K562 (cell line): Measurements from ENCODE around the gene PPP2R3B. TPM values are rescaled to one million over a fixed set of nuclear protein-coding genes. Genes with fewer than 3 reads are reported as not detected.

Experiments
- ATAC-seq: fragments of 200-7000 bp; cut with Tn5 transposase; 3 replicates; pipeline ENCODE4 v1.9.1; 2020; ENCODE audit warnings: moderate library complexity
- BruUV-seq: library from RNA; stranded (reverse); fragments of 400-500 nt; replicated peaks from 2 replicates; lab custom pipeline; 2021; lab: Mats Ljungman, UMichigan
- CTCF ChIA-PET: fragments of 300-600 bp; formaldehyde crosslinking; extraction: SDS; loops from one replicate; lab custom pipeline; 2021; ENCODE audit warnings: low intra/inter-chr PET ratio; lab: Yijun Ruan, JAX
- POLR2A ChIA-PET: fragments of 300-600, 350-650 bp; sonication (Branson Sonifier 250); formaldehyde crosslinking; extraction: SDS; loops from one replicate; lab custom pipeline; 2021; ENCODE audit warnings: antibody characterized with exemption, inconsistent platforms; lab: Yijun Ruan, JAX
- DNase-seq, 4 experiments: peaks; one replicate each; pipeline versions ENCODE4 v3.0.0 to v3.0.0-alpha.2; 2011 to 2018; ENCODE audit warnings: low spot score in 3 of 4, mixed read lengths in 3 of 4; ENCODE audit errors: extremely low read depth in 1 of 4
- FAIRE-seq: peaks from 2 replicates; lab custom pipeline; 2011; peaks lifted over from hg19 to GRCh38; lab: Jason Lieb, UNC
- H2AFZ ChIP-seq: 2 replicates; pipeline ENCODE4 v1.6.0; 2011; ENCODE audit warnings: low read depth, low read length, control low read depth, inconsistent platforms
- H3K27ac ChIP-seq: fragments of 200-600 bp; 3 replicates; pipeline ENCODE4 v1.8.0; 2011; ENCODE audit warnings: low read depth, mild to moderate bottlenecking, control low read depth, inconsistent platforms, low read length, moderate library complexity, mixed read lengths; ENCODE audit errors: extremely low read depth
- H3K27me3 ChIP-seq, 2 experiments: fragments of 300-600 bp in 1 of 2; 2 replicates in 1 of 2; 3 replicates in 1 of 2; pipeline versions ENCODE4 v1.6.0 to v1.8.0; 2011; ENCODE audit warnings: inconsistent platforms in 2 of 2, low read length in 2 of 2, mild to moderate bottlenecking in 1 of 2, mixed read lengths in 1 of 2, moderate library complexity in 1 of 2; ENCODE audit not compliant: control insufficient read depth in 2 of 2, insufficient read depth in 2 of 2
- H3K36me3 ChIP-seq: fragments of 300-600 bp; 3 replicates; pipeline ENCODE4 v1.8.0; 2011; ENCODE audit warnings: mild to moderate bottlenecking, low read length, inconsistent platforms; ENCODE audit not compliant: control insufficient read depth, insufficient read depth
- H3K4me1 ChIP-seq, 2 experiments: fragments of 200-600 bp in 1 of 2; replicated peaks in 1 of 2; 2 replicates in 1 of 2; 3 replicates in 1 of 2; pipeline versions ENCODE4 v1.5.1 to v1.8.0; 2011; ENCODE audit warnings: inconsistent platforms in 2 of 2, low read length in 2 of 2, mild to moderate bottlenecking in 1 of 2, mixed read lengths in 1 of 2, moderate library complexity in 1 of 2; ENCODE audit not compliant: control insufficient read depth in 2 of 2, insufficient read depth in 2 of 2
- H3K4me2 ChIP-seq: 2 replicates; pipeline ENCODE4 v1.6.1; 2011; ENCODE audit warnings: low read length, control low read depth, inconsistent platforms, mixed read lengths; ENCODE audit not compliant: insufficient read depth
- H3K4me3 ChIP-seq: fragments of 200-600 bp; sonication (generic), shearing (Covaris generic); 2 replicates; pipeline ENCODE4 v1.5.1; 2016; ENCODE audit warnings: control low read depth, inconsistent platforms
- H3K79me2 ChIP-seq: fragments of 200-600 bp; 3 replicates; pipeline ENCODE4 v1.8.0; 2011; ENCODE audit warnings: low read length, inconsistent platforms; ENCODE audit not compliant: control insufficient read depth, insufficient read depth
- H3K9ac ChIP-seq, 2 experiments: 2 replicates each; pipeline versions ENCODE4 v1.6.0 to v1.6.1; 2011; ENCODE audit warnings: low read depth in 2 of 2, low read length in 2 of 2, control low read depth in 1 of 2, inconsistent platforms in 1 of 2, mild to moderate bottlenecking in 1 of 2, mixed read lengths in 1 of 2; ENCODE audit not compliant: insufficient read depth in 1 of 2
- H3K9me1 ChIP-seq: one replicate; pipeline ENCODE4 v1.6.0; 2011; ENCODE audit warnings: inconsistent platforms, mild to moderate bottlenecking, low read length, moderate library complexity; ENCODE audit not compliant: control insufficient read depth, insufficient read depth
- H3K9me3 ChIP-seq: replicated peaks from 2 replicates; pipeline ENCODE4 v1.5.1; 2011; ENCODE audit warnings: low read depth, low read length, inconsistent platforms; ENCODE audit not compliant: control insufficient read depth, insufficient read depth
- H4K20me1 ChIP-seq: replicated peaks from 2 replicates; pipeline ENCODE4 v1.6.1; 2011; ENCODE audit warnings: low read length, inconsistent platforms, mixed read lengths; ENCODE audit not compliant: control insufficient read depth, insufficient read depth
- E2F4 ChIP-seq: sonication (generic); formaldehyde crosslinking; IDR thresholded peaks from 2 replicates; pipeline ENCODE4 v1.8.0; 2022; ENCODE audit warnings: mild to moderate bottlenecking, low read depth, missing genetic modification reagents
- GTF2A2 ChIP-seq: IDR thresholded peaks from 2 replicates; pipeline ENCODE4 v1.6.1; 2016; ENCODE audit warnings: mild to moderate bottlenecking, missing genetic modification characterization, missing compliant biosample characterization
- HNRNPUL1 ChIP-seq: fragments of 200-400 bp; formaldehyde crosslinking; IDR thresholded peaks from 2 replicates; pipeline ENCODE4 v1.6.1; 2017; ENCODE audit warnings: low read length
- POLR2A ChIP-seq: fragments of 450-650 bp; conservative IDR thresholded peaks from 2 replicates; pipeline ENCODE4 v1.6.1; 2016
- SREBF2 ChIP-seq: sonication (generic); formaldehyde crosslinking; IDR thresholded peaks from 2 replicates; pipeline ENCODE4 v1.4.0; 2020; ENCODE audit warnings: mild to moderate bottlenecking, missing genetic modification reagents
- STAT5A ChIP-seq: IDR thresholded peaks from 2 replicates; pipeline ENCODE4 v1.6.1; 2012; ENCODE audit warnings: low read length, inconsistent platforms, borderline replicate concordance
- TRIM24 ChIP-seq, 2 experiments: fragments of 450-650 bp; IDR thresholded peaks; 2 replicates each; pipeline ENCODE4 v1.6.1; 2016
- TSHZ1 ChIP-seq: fragments of 250-450 bp; sonication (Bioruptor Pico); IDR thresholded peaks from 2 replicates; pipeline ENCODE4 v1.4.0; 2020; ENCODE audit warnings: mild to moderate bottlenecking, moderate library complexity
- ZNF184 ChIP-seq: sonication (generic); formaldehyde crosslinking; IDR thresholded peaks from 2 replicates; pipeline ENCODE4 v1.5.0; 2020; ENCODE audit warnings: missing genetic modification reagents
- ZNF224 ChIP-seq: sonication (generic); formaldehyde crosslinking; IDR thresholded peaks from 2 replicates; pipeline ENCODE4 v1.8.0; 2022; ENCODE audit warnings: mild to moderate bottlenecking, missing genetic modification reagents
- ZNF609 ChIP-seq: sonication (generic); formaldehyde crosslinking; IDR thresholded peaks from 2 replicates; pipeline ENCODE4 v1.8.1; 2023; ENCODE audit warnings: missing genetic modification reagents, mild to moderate bottlenecking, borderline replicate concordance
- WGBS: fragments of 100-300 bp; shearing (Covaris generic); methylation state at CpG from one replicate; pipeline ENCODE4 v1.1.6; 2016; ENCODE audit warnings: low coverage, mixed read lengths; ENCODE audit not compliant: insufficient coverage; ENCODE audit errors: missing lambda C conversion rate; 5-methylcytosine and 5-hydroxymethylcytosine counted together
- in situ Hi-C: fragments of 300-500 bp; cut with MboI; formaldehyde crosslinking; loops from 4 replicates; pipeline ENCODE4 v1.15.0; 2018; ENCODE audit warnings: inconsistent platforms, mixed read lengths
- intact Hi-C: fragments of 100-400 bp; cut with micrococcal nuclease; formaldehyde crosslinking; loops from 2 replicates; pipeline ENCODE4 v1.14.2; 2022
- polyA plus RNA-seq, 8 experiments: library from polyadenylated mRNA; depleted of rRNA in 4 of 8; stranded (reverse) in 5 of 8; unstranded in 3 of 8; fragments of >200 nt; fragmentation: Nextera tagmentation in 2 of 8; fragmentation: Illumina TruSeq in 1 of 8; extraction: Ambion mirVana in 2 of 8; extraction: Trizol in 1 of 8; gene quantifications; 2 replicates each; pipeline versions ENCODE4 v1.2.1 to v1.2.3, GENCODE V29; 2011 to 2014; ENCODE audit warnings: inconsistent platforms in 1 of 8, missing spikeins in 1 of 8
- total RNA-seq, 7 experiments: library from RNA; depleted of rRNA in 6 of 7; stranded (reverse); fragments of >200 nt in 6 of 7; fragmentation: Illumina TruSeq in 2 of 7; extraction: Trizol in 2 of 7; gene quantifications; 2 replicates each; pipeline versions ENCODE4 v1.2.1 to v1.2.3, GENCODE V29; 2011 to 2021; ENCODE audit warnings: low replicate concordance in 1 of 7
- TF ChIP-seq, protein P1 (sequence below): sonication (generic); formaldehyde crosslinking; IDR thresholded peaks from 2 replicates; pipeline ENCODE4 v1.8.0; 2022; ENCODE audit warnings: mild to moderate bottlenecking, missing genetic modification reagents

The PPP2R3B gene
- total and polyA plus RNA-seq, 9 of the 15 experiments (the other 6 are each of a cell fraction or from before 2014, with no cell fraction given), result 0.04 to 18.2 (median 8.2) TPM; not detected in 1

DNA sequence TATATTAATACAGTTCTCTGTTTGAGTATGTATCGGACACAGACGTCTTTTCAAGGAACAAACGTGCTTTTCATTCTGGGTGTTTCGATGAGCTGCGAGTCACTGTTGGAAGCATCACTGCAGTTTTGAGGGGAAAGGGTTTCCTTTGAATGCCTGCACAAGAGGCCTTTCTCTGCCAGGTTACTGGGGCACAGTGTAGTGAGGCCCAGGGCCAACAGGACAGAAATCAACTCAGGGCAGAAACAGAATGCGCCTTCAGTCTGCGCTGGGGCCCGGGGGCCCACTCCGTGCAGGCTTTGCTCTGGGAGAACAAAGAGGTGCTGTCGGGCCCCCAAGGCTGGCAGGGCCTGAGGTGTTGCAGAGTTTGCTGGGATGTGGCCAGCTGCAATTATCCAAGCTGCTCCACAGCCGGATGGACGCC, 2.3 kb upstream of the PPP2R3B start (continued):
- TF ChIP-seq E2F4 (CRISPR knock-in tag), result no peak
- no peak for TF ChIP-seq SREBF2 (CRISPR knock-in tag)
- TF ChIP-seq TRIM24 (IDR thresholded peaks at IDR 0.05), result no peak
- TF ChIP-seq, protein P1, sequence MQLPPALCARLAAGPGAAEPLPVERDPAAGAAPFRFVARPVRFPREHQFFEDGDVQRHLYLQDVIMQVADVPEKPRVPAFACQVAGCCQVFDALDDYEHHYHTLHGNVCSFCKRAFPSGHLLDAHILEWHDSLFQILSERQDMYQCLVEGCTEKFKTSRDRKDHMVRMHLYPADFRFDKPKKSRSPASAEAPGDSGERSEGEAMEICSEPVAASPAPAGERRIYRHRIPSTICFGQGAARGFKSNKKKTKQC (CRISPR knock-in tag), result no peak
- TF ChIP-seq STAT5A, result no peak
- no peak for TF ChIP-seq ZNF184 (CRISPR knock-in tag)
- no peak for TF ChIP-seq POLR2A
- TF ChIP-seq, all 486 proteins: peak for 0

- H3K4me3 ChIP-seq, result peak overlapping the region; percentile 91
- POLR2A ChIA-PET, result no interaction called here
- H3K9me3 ChIP-seq, result no peaks in the 10 kb centered on the region
- H3K4me1 ChIP-seq, result peaks cover 0 to 7% of the 10 kb centered on the region in 2 experiments; a peak in 3 of 5 replicates
- peaks cover 6% of the 10 kb centered on the region for H3K79me2 ChIP-seq
- H4K20me1 ChIP-seq, result no peaks in the 10 kb centered on the region
- intact Hi-C loops, result loop anchor here (10.0 kb wide), 1 partner anchor 63 kb away; no protein-coding TSS in a partner anchor
- DNase-seq (no peak), FAIRE-seq (no peak), ATAC-seq (no peak)
- H3K9ac ChIP-seq, result peak overlapping the region; percentile 74 to 99; a peak in 2 of 4 replicates
- no peaks in the 10 kb centered on the region for H3K36me3 ChIP-seq
- H2AFZ ChIP-seq, result peak overlapping the region; percentile 87
- in situ Hi-C loops, result no loop called here
- CTCF ChIA-PET, result no interaction called here
- no TSS peak for BruUV-seq
- H3K27ac ChIP-seq, result peak overlapping the region; percentile 100
- H3K4me2 ChIP-seq, result peak overlapping the region; percentile 79
- WGBS, result 42% methylated on average over 9 of the region's 14 CpGs
- H3K27me3 ChIP-seq, result no peaks in the 10 kb centered on the region
- H3K9me1 ChIP-seq, result no peaks in the 10 kb centered on the region
- TF ChIP-seq TSHZ1 (CRISPR knock-in tag) (no peak), HNRNPUL1 (no peak), GTF2A2 (no peak), ZNF609 (CRISPR knock-in tag) (no peak), ZNF224 (CRISPR knock-in tag) (no peak)
Observed at GRCh38 chrX:387729-388128, 1.0 kb upstream of the PPP2R3B start.
